ENCODE measurements around the gene RNASEH2B.

RNASEH2B gene

GRCh38 chr13:51004918-51005460 lies 95.4 kb downstream of the RNASEH2B start:
- no peak overlapping the region for H3K4me3 ChIP-seq (ENCODE audit: low read length)
- TF ChIP-seq, protein P1, sequence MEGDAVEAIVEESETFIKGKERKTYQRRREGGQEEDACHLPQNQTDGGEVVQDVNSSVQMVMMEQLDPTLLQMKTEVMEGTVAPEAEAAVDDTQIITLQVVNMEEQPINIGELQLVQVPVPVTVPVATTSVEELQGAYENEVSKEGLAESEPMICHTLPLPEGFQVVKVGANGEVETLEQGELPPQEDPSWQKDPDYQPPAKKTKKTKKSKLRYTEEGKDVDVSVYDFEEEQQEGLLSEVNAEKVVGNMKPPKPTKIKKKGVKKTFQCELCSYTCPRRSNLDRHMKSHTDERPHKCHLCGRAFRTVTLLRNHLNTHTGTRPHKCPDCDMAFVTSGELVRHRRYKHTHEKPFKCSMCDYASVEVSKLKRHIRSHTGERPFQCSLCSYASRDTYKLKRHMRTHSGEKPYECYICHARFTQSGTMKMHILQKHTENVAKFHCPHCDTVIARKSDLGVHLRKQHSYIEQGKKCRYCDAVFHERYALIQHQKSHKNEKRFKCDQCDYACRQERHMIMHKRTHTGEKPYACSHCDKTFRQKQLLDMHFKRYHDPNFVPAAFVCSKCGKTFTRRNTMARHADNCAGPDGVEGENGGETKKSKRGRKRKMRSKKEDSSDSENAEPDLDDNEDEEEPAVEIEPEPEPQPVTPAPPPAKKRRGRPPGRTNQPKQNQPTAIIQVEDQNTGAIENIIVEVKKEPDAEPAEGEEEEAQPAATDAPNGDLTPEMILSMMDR (conservative IDR thresholded peaks at IDR 0.05; ENCODE audit: low read depth, low read length), result no peak
- no peak for DNase-seq (ENCODE audit: low read depth)

DNA sequence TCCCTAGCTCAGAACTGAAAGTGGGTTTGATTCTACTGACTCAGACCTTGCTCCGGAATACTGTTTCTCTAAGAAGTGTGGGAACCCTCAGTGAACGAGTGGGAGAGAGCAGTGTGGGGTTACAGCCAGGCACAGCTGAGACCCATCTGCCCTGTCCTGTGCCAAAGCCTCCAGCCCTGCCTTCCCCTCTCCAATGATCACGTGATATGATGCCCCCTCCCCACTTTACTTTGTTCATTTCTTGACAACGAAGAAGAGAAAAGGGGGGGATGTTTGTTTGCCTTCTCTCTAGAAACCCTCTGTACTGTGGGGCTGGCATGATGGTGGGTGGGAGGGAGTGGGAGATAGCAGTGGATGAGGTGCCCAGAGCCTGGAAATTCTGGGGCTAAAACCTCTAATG lies 96.0 kb downstream of the RNASEH2B start:
- TF ChIP-seq, protein P1 (conservative IDR thresholded peaks at IDR 0.05; ENCODE audit: low read depth, low read length), result no peak
- H3K4me3 ChIP-seq (ENCODE audit: low read length), result no peak overlapping the region
- no peak for DNase-seq (ENCODE audit: low read depth)
